GM21515 (cell line): Measurements from ENCODE around the gene SAA1.
A peak's percentile ranks its signal among the peaks of the same experiment; 100 is the strongest.

Experiments
- ATAC-seq: cut with Tn5 transposase; IDR thresholded peaks from one replicate; pipeline ENCODE4 v1.9.1; 2021; ENCODE audit not compliant: unreplicated experiment

The SAA1 gene

DNA sequence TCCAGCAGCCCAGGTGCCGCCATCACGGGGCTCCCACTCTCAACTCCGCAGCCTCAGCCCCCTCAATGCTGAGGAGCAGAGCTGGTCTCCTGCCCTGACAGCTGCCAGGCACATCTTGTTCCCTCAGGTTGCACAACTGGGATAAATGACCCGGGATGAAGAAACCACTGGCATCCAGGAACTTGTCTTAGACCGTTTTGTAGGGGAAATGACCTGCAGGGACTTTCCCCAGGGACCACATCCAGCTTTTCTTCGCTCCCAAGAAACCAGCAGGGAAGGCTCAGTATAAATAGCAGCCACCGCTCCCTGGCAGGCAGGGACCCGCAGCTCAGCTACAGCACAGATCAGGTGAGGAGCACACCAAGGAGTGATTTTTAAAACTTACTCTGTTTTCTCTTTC, at the start of gene SAA1:
Gene SAA1 (plus strand): TSS at position 316 of the 400 bp plus-strand sequence. CDS start 624 bp downstream, outside the sequence.
- ATAC-seq: no peak

DNA sequence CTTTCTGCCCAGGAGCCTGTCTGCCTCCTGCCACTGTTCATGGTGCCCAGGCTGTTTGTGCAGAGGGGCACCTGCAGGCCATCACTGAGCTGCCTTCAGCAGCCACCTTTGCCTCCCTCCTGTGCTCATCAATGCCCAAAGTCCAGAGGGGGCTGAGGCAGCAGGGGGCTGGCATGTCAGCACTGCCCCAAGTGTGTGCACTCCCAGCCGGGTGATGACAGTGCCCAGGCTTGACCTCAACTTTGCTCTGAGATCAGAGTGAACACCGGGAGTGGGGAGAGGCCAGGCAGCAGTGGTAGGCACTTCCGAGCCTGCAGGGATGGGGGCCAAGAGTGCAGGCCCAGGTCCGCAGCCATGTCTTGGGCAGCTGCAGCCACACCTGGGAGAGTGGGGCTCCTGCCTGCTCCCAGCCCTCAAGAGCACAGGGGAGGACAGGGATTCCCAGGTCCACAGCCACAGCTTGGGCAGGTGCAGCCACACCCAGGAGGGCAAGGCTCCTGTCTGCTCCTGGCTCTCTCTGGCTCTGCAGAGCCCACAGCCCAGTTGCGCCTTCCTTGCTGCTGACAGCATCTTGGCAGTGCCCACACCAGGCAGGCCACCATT, 44.7 kb upstream of the SAA1 start:
- ATAC-seq: no peak

DNA sequence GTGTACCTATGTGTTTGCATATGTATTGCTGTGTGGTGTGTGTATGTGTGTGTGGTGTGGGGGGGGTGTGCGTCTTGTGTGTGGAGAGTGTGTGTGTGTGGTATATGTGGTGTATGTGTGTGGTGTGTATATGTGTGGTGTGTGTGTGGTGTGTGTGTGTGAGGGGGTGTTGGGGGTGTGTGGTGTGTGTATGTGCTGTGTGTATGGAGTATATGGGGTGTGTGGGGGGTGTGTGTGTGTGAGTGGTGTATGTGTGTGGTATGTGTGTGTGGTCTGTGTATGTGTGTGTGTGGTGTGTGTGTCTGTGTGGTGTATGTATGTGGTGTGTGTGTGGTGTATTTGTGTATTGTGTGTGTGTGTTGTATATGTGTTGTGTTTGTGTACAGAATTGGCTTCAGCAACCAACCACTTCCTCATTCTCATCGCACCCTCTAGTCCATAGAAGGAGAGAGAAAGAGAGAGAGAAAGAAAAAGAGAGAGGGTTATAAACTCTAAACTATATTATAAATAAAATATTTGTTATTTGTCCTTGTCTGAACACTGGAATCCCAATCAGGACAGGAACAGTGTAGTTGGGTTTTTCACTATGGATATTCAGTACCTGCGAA, 43.1 kb upstream of the SAA1 start:
- ATAC-seq: no peak

DNA sequence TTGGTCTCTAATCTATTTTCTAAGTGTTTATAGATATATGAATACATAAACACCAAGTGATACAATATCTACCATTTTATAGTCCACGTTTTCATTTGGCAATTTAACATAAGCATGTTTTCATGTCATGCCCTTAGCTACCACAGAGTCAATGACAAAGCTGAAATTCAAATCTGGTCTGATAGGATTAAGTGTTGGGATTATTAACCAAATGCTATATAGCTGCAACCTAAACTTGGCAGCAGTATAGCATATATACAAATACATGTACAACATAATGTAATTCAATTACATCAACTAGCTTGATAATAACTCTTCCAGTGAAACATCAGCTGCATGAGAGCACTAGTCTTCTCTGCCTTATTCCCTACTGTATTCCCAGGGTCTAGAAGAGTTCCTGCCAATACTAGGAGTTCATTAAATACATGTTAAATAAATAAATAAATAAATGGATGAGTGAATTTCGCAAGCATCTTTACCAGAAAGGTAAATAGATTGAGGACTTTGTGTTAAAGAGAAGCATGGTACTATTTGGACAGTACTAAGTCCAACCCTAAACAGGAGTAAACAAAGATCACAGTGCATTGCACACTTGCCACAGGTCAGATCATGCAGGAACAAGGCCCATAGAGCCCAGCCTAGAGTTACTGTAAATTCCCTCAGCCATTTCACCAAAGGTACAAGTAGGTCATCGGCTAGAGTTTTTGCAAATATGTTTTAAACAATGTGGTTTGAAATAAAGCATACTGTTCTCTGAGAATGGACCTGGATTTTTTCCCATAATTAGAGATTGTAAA, 42.3 kb upstream of the SAA1 start:
- no peak for ATAC-seq

DNA sequence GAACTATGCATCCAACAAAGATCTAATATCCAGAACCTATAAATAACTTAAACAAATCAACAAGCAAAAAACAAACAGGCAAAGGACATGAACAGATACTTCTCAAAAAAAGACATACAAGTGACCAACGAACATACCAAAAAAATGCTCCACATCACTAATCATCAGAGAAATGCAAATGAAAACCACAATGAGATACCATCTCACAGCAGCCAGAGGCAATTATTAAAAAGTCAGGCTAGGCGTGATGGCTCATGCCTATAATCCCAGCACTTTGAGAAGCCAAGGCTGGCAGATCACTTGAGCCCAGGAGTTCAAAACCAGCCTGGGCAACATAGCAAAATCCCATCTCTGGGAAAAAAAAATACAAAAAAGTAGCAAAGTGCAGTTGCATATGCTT, 40.2 kb upstream of the SAA1 start:
- no peak for ATAC-seq

DNA sequence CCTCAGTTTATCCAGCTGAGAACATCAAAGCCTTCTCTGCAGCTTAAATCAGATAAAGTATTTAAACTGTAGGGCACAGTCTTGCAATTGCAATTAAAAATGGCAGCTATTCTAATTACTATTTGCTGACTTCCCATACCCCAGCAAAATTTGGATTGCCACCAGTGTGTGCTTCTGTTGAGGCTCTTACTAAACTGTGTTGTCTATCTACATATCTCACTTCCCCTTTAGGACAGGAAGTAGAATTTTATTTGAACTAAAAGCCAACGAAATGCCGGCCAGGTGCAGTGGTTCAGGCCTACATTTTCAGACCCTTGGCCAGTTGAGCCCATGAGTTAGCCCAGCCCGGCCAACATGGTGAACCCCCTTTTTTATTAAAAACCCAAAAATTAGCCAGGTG, 36.6 kb upstream of the SAA1 start:
- ATAC-seq: peak; percentile 95

DNA sequence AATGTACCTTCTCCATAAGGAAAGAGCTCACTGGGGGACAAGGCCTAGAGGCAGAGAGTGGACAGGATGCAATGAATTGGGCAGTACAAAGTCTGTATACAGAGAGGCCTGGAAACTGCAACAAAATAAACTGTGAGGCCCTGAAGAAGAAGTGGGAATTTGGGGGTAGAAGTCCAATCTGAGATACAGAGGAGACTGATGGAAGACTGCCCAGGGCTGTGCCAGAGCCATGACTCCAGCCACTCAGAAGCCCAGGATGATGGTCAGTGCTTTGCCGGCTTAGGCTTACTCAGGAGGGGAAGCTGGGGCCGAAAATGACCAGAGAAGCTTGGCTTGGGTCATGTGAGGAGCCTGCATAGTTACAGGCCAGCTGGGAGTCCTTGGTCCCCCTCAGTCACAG, 35.2 kb upstream of the SAA1 start:
- no peak for ATAC-seq

DNA sequence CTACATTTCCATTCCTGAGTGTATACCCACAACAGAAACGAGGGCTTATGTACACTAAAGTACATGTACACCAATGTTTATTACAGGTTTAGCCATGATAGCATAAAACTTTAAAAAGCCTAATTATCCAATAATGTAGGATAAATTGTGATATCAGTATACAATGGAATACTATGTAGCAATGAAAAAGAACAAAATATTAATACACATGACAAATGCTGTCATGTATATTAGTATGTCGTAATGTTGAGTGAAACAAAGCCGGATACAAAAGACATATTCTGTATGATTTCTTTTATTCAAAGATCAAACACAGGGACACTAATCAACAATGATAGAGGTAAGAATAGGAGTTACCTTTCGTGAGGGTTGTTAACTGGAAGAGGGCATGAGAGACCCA, 32.2 kb upstream of the SAA1 start:
- ATAC-seq: no peak

DNA sequence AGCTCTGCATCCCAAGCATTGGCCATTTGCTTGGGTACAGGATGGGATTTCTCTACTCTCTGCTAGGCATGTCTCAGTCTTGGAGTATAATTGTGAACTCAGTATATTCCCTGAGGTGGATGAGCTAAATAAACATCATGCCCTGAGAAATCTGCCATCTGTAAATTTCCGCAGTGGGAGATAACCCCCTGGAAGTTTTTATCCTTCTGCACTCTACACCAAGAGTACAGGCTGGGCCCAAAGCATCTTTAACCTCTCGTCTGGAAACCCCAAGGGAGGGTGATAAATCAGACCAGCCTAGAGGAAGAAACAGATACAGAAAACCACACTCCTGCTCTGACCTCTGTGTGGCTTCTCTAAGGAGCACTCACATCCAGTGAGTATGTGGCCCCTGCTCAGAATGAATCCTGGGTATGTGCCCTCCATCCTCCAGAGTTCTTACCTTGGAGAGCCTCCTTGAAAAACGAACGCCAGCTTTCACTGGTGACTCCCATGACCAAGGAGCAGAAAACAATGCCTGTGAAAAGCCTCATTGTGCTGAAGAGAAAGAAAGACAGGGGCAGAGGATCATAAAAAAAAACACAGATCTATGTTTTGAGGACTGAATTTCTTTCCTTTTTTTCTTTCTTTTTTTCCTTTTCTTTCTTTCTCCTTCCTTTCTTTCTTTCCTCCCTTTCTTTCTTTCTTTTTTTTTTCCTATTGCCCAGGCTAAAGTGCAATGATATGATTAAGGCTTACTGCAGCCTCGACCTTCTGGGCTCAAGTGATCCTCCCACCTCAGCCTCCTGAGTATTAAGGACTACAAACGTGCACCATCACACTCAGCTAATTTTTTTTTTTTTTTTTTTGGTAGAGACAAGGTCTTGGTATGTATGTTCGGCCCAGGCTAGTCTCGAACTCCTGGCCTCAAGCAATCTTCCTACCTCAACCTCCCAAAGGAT, 30.4 kb upstream of the SAA1 start:
- no peak for ATAC-seq

DNA sequence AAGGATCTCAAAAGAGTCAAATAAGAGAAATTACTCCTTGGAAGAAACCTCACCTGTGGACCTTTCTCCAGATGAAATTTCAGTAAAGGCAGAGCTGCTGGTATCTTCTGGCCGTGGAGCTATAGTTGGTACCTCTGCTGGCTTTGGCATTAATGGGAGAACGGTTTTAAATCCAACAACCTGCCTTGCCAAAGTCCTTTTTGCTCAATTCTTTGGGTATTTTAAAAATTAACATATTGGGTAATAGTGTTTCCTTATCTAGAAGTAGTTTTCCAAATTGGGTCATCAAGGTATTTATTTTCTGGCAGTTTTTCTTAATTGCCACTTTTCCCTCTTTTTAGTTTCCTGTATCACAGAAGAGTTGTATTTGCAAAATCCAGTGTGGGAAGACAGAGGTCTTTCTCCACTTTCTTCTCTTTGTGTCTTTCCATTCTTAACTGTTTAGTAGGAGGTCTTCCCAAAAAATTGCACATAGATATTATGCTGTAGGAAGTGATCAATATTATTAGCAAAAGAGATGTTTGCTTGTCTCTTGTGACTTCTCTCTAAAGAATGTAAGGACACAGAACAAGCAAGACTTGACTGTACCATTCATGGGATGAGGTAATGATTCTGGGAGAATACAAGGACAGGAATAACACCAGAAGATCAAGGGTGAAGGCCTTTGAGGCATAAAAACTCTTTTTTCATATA, 29.3 kb upstream of the SAA1 start, which contains the start of gene SAA4:
Gene SAA4 (minus strand): TSS at position 139 of the 693 bp plus-strand sequence. CDS start 876 bp downstream, outside the sequence.
- no peak for ATAC-seq

DNA sequence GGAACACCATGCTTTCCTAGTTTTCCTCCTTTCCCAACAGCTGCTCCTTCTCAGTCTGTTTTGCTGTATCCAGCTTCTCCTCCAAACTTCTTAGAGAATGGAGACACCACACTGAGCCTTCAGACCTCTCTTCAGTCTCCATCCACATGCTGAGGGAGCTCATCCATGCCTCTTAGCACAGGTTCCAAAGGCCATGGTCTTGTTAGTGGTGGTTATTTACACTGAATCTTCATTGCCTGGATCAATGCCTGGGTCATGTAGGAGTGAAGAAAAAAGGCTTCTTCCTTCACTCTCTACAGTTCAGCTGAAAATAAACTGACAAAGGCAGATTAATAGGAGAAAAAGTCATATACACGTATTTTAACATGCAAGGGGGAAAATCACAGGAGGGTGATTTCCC, 26.4 kb upstream of the SAA1 start:
- no peak for ATAC-seq

DNA sequence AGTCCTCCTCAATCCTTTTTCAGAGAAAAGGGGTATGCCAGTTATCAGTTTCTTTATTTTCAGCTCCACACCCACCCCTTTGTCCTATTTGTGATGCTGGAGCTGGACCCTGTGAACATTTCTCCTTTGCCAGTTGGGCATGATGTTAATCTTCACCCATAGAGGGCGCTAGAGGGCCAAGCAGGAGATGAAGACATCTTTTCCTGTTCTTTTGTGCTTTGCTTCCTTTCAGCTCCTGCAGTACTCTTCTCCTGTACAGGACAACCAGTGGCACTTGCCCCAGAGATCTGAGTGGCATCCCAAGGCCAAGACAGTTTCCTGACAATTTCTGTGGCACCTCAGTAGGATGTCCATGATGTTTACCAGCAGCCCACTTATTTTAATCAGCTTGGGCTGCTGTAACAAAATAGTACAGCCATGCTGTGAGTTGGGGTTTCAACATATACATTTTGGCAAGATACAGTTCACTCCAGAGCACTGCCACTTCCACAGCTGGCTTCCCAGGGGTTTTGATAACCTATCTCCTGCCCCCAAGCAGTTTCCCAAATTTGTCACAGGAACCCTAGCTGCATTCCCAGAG, 22.2 kb upstream of the SAA1 start:
- ATAC-seq: no peak

DNA sequence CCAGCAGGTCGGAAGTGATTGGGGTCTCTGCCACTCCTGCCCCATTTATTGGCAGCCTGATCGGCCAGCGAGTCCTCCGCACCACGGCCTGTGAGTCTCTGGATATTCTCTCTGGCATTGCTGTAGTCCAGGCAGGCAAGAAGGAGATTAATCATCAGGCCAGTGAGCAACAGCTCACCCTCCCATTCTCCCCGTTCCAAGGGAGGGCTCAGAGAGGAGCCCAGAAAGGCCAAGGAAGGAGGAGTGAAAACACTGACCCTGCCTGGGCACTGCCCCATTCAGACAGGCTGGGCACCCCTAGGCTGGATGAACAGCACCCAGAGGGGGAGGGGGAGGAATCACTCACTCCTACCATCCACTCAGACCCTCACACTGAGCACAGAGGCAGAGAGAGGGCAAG, 20.7 kb upstream of the SAA1 start:
- ATAC-seq: no peak

DNA sequence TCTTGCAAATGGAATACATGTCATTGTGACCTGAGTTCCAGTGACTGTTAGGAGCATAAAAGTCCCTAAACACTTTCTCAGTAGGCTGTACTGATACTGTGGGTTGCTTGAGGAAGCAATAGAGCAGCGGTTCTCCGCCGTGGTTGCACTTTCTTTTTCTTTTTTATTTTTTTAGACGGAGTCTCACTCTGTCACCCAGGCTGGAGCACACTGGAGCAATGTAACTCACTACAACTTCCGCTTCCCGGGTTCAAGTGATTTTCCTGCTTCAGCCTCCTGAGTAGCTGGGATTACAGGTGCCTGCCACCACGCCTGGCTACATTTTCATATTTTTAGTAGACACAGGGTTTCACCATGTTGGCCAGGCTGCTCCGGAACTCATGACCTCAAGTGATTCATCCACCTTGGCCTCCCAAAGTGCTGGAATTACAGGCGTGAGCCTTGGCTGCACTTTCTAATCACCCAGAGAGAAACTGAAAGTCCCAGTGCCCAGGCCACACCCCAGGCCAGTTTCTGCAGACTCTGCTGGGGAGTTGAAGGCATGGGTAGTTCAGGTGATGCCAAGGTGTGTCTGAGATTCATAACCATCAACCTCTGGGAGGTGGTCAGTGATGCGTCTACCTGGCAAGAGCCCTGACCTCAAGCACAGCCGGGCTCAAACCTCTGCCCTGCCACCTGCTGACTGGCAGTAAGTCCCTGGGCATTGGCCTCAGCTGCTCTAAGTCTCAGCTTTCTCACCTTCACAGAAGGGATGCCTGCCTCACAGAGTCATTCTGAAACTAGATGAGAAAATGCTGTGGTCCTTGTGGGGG, 19.5 kb upstream of the SAA1 start:
- peak; percentile 76 for ATAC-seq

DNA sequence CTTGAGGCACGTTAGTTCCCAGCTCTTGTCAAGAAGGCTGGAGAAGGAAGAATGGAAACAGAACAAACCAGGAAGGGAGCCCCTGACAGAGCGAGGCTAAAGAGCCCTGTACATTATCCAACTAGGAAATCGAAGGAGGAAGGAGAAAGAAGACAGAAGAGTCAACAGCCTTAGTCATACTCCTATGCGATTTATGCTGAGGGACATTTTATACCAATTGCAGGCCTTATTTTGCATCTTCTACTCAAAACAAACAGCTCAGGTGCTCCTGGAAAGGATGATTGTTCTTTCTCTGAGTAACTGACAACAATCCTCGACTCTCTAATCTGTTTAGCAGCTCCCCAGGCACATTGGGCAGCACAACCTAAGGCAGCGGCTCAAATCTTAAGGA, 18.9 kb upstream of the SAA1 start:
- peak; percentile 18 for ATAC-seq

DNA sequence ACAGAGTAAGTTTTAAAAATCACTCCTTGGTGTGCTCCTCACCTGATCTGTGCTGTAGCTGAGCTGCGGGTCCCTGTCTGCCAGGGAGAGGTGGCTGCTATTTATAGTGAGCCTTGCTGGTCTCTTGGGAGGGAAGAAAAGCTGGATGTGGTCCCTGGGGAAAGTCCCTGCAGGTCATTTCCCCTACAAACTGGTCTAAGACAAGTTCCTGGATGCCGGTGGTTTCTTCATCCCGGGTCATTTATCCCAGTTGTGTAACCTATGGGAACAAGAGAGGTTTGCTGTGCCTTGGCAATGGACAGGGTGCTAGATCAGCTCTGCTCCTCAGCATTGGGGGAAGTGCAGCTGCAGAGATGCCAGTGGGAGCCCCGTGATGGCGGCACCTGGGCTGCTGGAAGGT, 17.5 kb upstream of the SAA1 start, which contains the start of gene SAA2:
Gene SAA2 (minus strand): TSS at position 108 of the 400 bp plus-strand sequence. CDS start 657 bp downstream, outside the sequence.
- ATAC-seq: no peak

DNA sequence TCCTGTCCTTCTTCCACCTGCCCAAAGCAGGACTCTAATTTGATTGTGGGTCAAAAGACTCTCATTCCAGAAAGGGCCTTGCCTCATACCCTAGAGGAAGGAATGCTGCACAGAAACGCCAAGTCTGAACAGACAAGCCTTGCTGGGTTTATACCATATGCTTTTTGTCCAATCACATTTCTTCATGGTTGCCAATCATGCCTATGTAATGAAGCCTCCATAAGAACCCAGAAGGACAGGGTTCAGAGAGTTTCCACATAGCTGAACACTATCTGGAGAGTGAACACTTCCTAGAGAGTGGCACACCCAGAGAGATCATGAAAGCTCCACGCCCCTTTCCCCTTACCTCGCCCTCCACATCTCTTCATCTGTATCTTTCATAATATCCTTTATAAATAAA, 12.8 kb upstream of the SAA1 start:
- no peak for ATAC-seq

DNA sequence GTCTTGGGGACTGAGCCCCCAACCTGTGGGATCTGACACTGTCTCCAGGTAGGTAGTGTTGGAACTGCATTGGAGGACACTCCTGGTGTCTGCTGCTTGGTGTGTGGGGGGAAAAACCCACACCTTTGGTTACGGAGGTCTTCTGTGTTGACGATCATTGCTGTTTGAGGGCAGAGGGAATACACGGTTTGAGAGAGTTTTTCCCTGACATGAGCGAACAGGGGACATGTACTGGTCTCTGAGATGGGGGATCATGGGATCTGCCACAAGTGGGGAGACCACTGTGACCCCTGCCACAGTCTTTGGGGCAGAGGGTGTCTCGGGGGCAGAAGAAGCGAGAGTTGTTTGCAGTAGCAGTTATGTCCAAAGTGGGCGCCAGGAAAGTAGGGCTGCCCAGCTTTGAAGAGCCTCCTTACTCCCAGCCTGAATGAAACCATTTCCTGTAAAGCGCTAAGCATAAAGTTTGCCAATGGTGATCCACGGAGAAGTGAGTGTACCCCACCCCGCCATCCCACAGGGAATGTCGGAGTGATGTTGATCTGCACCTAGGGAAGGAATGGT, 12.2 kb upstream of the SAA1 start:
- ATAC-seq: no peak
